Neural cell (in vitro differentiated cells): ENCODE data around the gene INSR. TPM values are rescaled to one million over a fixed set of nuclear protein-coding genes. Genes with fewer than 3 reads are reported as not detected.

Experiments used
- H2AFZ ChIP-seq: fragments of 200-600, 300-800 bp; sonication (generic), shearing (Covaris generic); 2 replicates; pipeline ENCODE4 v1.6.0; 2014; ENCODE audit warnings: low read depth, mild to moderate bottlenecking, antibody characterized with exemption, low read length, moderate library complexity
- H3F3A ChIP-seq: fragments of 200-600 bp; shearing (Covaris generic); 2 replicates; pipeline ENCODE4 v1.6.1; 2016; ENCODE audit warnings: mild to moderate bottlenecking, moderate library complexity, mixed read lengths, antibody characterized with exemption, low read length; ENCODE audit not compliant: insufficient read depth, poor library complexity, severe bottlenecking
- H3K27ac ChIP-seq: fragments of 200-600, 300-800 bp; sonication (generic), shearing (Covaris generic); 2 replicates; pipeline ENCODE4 v1.5.1; 2014; ENCODE audit warnings: mild to moderate bottlenecking, low read length, moderate library complexity
- H3K27me3 ChIP-seq: fragments of 300-800, 200-600 bp; sonication (generic), shearing (Covaris generic); 2 replicates; pipeline ENCODE4 v1.6.0; 2014; ENCODE audit warnings: mild to moderate bottlenecking, low read depth, low read length, moderate library complexity; ENCODE audit not compliant: insufficient read depth
- H3K36me3 ChIP-seq: fragments of 300-800, 200-600 bp; sonication (generic), shearing (Covaris generic); 2 replicates; pipeline ENCODE4 v1.5.1; 2014; ENCODE audit warnings: mild to moderate bottlenecking, antibody characterized with exemption, low read length, moderate library complexity; ENCODE audit not compliant: insufficient read depth
- H3K4me2 ChIP-seq: fragments of 300-800, 200-600 bp; sonication (generic), shearing (Covaris generic); 2 replicates; pipeline ENCODE4 v1.6.0; 2014; ENCODE audit warnings: mild to moderate bottlenecking, low read length
- H3K4me3 ChIP-seq: fragments of 300-800, 200-600 bp; sonication (generic), shearing (Covaris generic); 2 replicates; pipeline ENCODE4 v1.5.1; 2014; ENCODE audit warnings: mild to moderate bottlenecking, low read length, moderate library complexity
- H3K79me2 ChIP-seq: fragments of 200-600 bp; shearing (Covaris generic); replicated peaks from 2 replicates; pipeline ENCODE4 v1.6.0; 2014; ENCODE audit warnings: mild to moderate bottlenecking, low read length, moderate library complexity; ENCODE audit not compliant: insufficient read depth
- H3K9ac ChIP-seq: fragments of 300-800, 200-600 bp; sonication (generic), shearing (Covaris generic); 2 replicates; pipeline ENCODE4 v1.6.1; 2016; ENCODE audit warnings: mild to moderate bottlenecking, low read length, mixed read lengths
- H3K9me2 ChIP-seq: fragments of 200-600 bp; shearing (Covaris generic); 2 replicates; pipeline ENCODE4 v1.6.1; 2016; ENCODE audit warnings: mild to moderate bottlenecking, low read length, mixed read lengths; ENCODE audit not compliant: insufficient read depth
- H3K9me3 ChIP-seq: fragments of 200-600, 300-800 bp; sonication (generic), shearing (Covaris generic); 2 replicates; pipeline ENCODE4 v1.6.1; 2016; ENCODE audit warnings: mild to moderate bottlenecking, mixed run types, low read length, moderate library complexity, mixed read lengths
- H4K20me1 ChIP-seq: fragments of 200-600 bp; shearing (Covaris generic); 2 replicates; pipeline ENCODE4 v1.6.1; 2016; ENCODE audit warnings: mild to moderate bottlenecking, mixed run types; ENCODE audit not compliant: insufficient read depth
- CTCF ChIP-seq: fragments of 450-650 bp; IDR thresholded peaks from 2 replicates; pipeline ENCODE4 v1.5.1; 2014; ENCODE audit warnings: antibody characterized with exemption, mild to moderate bottlenecking, moderate library complexity; ENCODE audit not compliant: poor library complexity, severe bottlenecking
- EP300 ChIP-seq: fragments of 450-650 bp; conservative IDR thresholded peaks from 2 replicates; pipeline ENCODE4 v1.6.1; 2014; ENCODE audit warnings: antibody characterized with exemption, mild to moderate bottlenecking, moderate library complexity; ENCODE audit not compliant: poor library complexity, severe bottlenecking
- EZH2 ChIP-seq: fragments of 200-600, 300-800 bp; shearing (Covaris generic), sonication (generic); IDR thresholded peaks from 2 replicates; pipeline ENCODE4 v1.6.1; 2014; ENCODE audit warnings: antibody characterized with exemption, low read length, borderline replicate concordance, mild to moderate bottlenecking; ENCODE audit not compliant: insufficient read depth, poor library complexity, severe bottlenecking
- MXI1 ChIP-seq: fragments of 450-650 bp; conservative IDR thresholded peaks from 2 replicates; pipeline ENCODE4 v1.6.1; 2014; ENCODE audit warnings: antibody characterized with exemption, mild to moderate bottlenecking; ENCODE audit not compliant: poor library complexity, severe bottlenecking
- POLR2AphosphoS5 ChIP-seq: IDR thresholded peaks from 2 replicates; pipeline ENCODE4 v1.6.1; 2012
- RAD21 ChIP-seq: fragments of 450-650 bp; conservative IDR thresholded peaks from 2 replicates; pipeline ENCODE4 v1.6.1; 2014; ENCODE audit warnings: antibody characterized with exemption, mild to moderate bottlenecking, moderate library complexity
- REST ChIP-seq: IDR thresholded peaks from 2 replicates; pipeline ENCODE4 v1.6.1; 2012; ENCODE audit warnings: borderline replicate concordance
- SMC3 ChIP-seq: fragments of 450-650 bp; conservative IDR thresholded peaks from 2 replicates; pipeline ENCODE4 v1.6.1; 2014; ENCODE audit warnings: antibody characterized with exemption, mild to moderate bottlenecking, moderate library complexity; ENCODE audit not compliant: poor library complexity
- TAF1 ChIP-seq: IDR thresholded peaks from 2 replicates; pipeline ENCODE4 v1.6.1; 2012; ENCODE audit warnings: low read depth
- polyA plus RNA-seq: library from polyadenylated mRNA; depleted of rRNA; stranded (reverse); fragments of >200 nt; gene quantifications from 2 replicates; pipeline ENCODE4 v1.2.3, GENCODE V29; 2014

INSR gene
- polyA plus RNA-seq, 1 donor from 2014 or later = 16.0 TPM

- H3K4me2 ChIP-seq = no peak overlapping the region
- no peak overlapping the region for H3K9ac ChIP-seq
- H3K36me3 ChIP-seq = no peaks in the 10 kb centered on the region
- no peak overlapping the region for H3K27ac ChIP-seq
- no peaks in the 10 kb centered on the region for H3K79me2 ChIP-seq
- no peak for TF ChIP-seq SMC3
- TF ChIP-seq MXI1 = no peak
- no peaks in the 10 kb centered on the region for H3K9me2 ChIP-seq
- no peak overlapping the region for H2AFZ ChIP-seq
- H4K20me1 ChIP-seq = no peaks in the 10 kb centered on the region
- H3F3A ChIP-seq = no peaks in the 10 kb centered on the region
- no peaks in the 10 kb centered on the region for H3K27me3 ChIP-seq
- no peak overlapping the region for H3K4me3 ChIP-seq
- H3K9me3 ChIP-seq = no peaks in the 10 kb centered on the region
Measured at GRCh38 chr19:7214324-7215089, 79.7 kb downstream of the INSR start.

- Histone ChIP-seq H2AFZ (no peak overlapping the region), H3K79me2 (no peaks in the 10 kb centered on the region), H3K27ac (no peak overlapping the region), H3K9me2 (no peaks in the 10 kb centered on the region), H3K4me2 (no peak overlapping the region), H3K9me3 (no peaks in the 10 kb centered on the region), H4K20me1 (no peaks in the 10 kb centered on the region), H3K9ac (no peak overlapping the region), H3K27me3 (no peaks in the 10 kb centered on the region), H3K36me3 (no peaks in the 10 kb centered on the region), H3F3A (no peaks in the 10 kb centered on the region), H3K4me3 (no peak overlapping the region)
- TF ChIP-seq SMC3 (no peak), EZH2 (no peak), RAD21 (no peak), POLR2AphosphoS5 (no peak), CTCF (no peak), EP300 (no peak)
Measured at GRCh38 chr19:7213628-7214323, 80.4 kb downstream of the INSR start.

- H3K36me3 ChIP-seq = no peaks in the 10 kb centered on the region
- no peaks in the 10 kb centered on the region for H3K9me3 ChIP-seq
- no peak overlapping the region for H2AFZ ChIP-seq
- no peaks in the 10 kb centered on the region for H3K79me2 ChIP-seq
- no peaks in the 10 kb centered on the region for H4K20me1 ChIP-seq
- no peak overlapping the region for H3K4me3 ChIP-seq
- no peaks in the 10 kb centered on the region for H3K9me2 ChIP-seq
- no peak overlapping the region for H3K27ac ChIP-seq
- no peak overlapping the region for H3K4me2 ChIP-seq
- TF ChIP-seq MXI1 (no peak), TAF1 (no peak), RAD21 (no peak), EZH2 (no peak), EP300 (no peak), REST (no peak)
- no peaks in the 10 kb centered on the region for H3F3A ChIP-seq
- no peaks in the 10 kb centered on the region for H3K27me3 ChIP-seq
- no peak overlapping the region for H3K9ac ChIP-seq
Measured at GRCh38 chr19:7211191-7211951, 82.8 kb downstream of the INSR start.
